Hepatocyte (in vitro differentiated cells): ENCODE data around the gene CACNG7. TPM values are rescaled to one million over a fixed set of nuclear protein-coding genes. Genes with fewer than 3 reads are reported as not detected.

Experiments used
- DNase-seq: peaks from one replicate; pipeline ENCODE4 v3.0.0-alpha.2; 2016; ENCODE audit warnings: low spot score
- H2AFZ ChIP-seq: fragments of 200-600 bp; sonication (generic); 2 replicates; pipeline ENCODE4 v1.6.0; 2016; ENCODE audit warnings: antibody characterized with exemption, mild to moderate bottlenecking
- H3K27ac ChIP-seq: fragments of 200-600 bp; sonication (generic); 2 replicates; pipeline ENCODE4 v1.5.1; 2016; ENCODE audit warnings: mild to moderate bottlenecking
- H3K27me3 ChIP-seq: fragments of 200-600 bp; sonication (generic); 2 replicates; pipeline ENCODE4 v1.6.1; 2016
- H3K36me3 ChIP-seq: fragments of 200-600 bp; sonication (generic); replicated peaks from 2 replicates; pipeline ENCODE4 v1.5.1; 2016; ENCODE audit warnings: low read depth; ENCODE audit not compliant: insufficient read depth
- H3K4me1 ChIP-seq: fragments of 200-600 bp; sonication (generic); 2 replicates; pipeline ENCODE4 v1.5.1; 2016; ENCODE audit warnings: mild to moderate bottlenecking, moderate library complexity; ENCODE audit not compliant: insufficient read depth
- H3K4me2 ChIP-seq: fragments of 200-600 bp; sonication (generic); 2 replicates; pipeline ENCODE4 v1.6.0; 2016
- H3K4me3 ChIP-seq: fragments of 200-600 bp; sonication (generic); 2 replicates; pipeline ENCODE4 v1.5.1; 2016; ENCODE audit warnings: mild to moderate bottlenecking
- H3K79me2 ChIP-seq: fragments of 200-600 bp; sonication (generic); 2 replicates; pipeline ENCODE4 v1.6.0; 2017; ENCODE audit warnings: mild to moderate bottlenecking
- H3K9me2 ChIP-seq: fragments of 200-600 bp; sonication (generic); replicated peaks from 2 replicates; pipeline ENCODE4 v1.6.0; 2017; ENCODE audit warnings: mild to moderate bottlenecking; ENCODE audit not compliant: insufficient read depth
- H3K9me3 ChIP-seq: fragments of 200-600 bp; sonication (generic); 2 replicates; pipeline ENCODE4 v1.5.1; 2016; ENCODE audit warnings: low read depth, mild to moderate bottlenecking
- H4K20me1 ChIP-seq: fragments of 200-600 bp; sonication (generic); 2 replicates; pipeline ENCODE4 v1.6.0; 2016; ENCODE audit warnings: mild to moderate bottlenecking; ENCODE audit not compliant: insufficient read depth, poor library complexity, severe bottlenecking
- CTCF ChIP-seq: fragments of 200-600 bp; sonication (generic); IDR thresholded peaks from 2 replicates; pipeline ENCODE4 v1.5.1; 2016; ENCODE audit warnings: antibody characterized with exemption, mild to moderate bottlenecking; ENCODE audit not compliant: poor library complexity
- EZH2 ChIP-seq: fragments of 200-600 bp; sonication (generic); IDR thresholded peaks from 2 replicates; pipeline ENCODE4 v1.6.1; 2016; ENCODE audit warnings: antibody characterized with exemption, mild to moderate bottlenecking, borderline replicate concordance
- EZH2phosphoT487 ChIP-seq: fragments of 200-600 bp; sonication (generic); IDR thresholded peaks from one replicate; pipeline ENCODE4 v1.6.1; 2018; ENCODE audit warnings: antibody characterized with exemption, mild to moderate bottlenecking, low read depth, moderate library complexity; ENCODE audit not compliant: unreplicated experiment, severe bottlenecking
- WGBS: methylation state at CpG from one replicate; pipeline ENCODE4 v1.1.6; 2016; ENCODE audit warnings: low lambda C conversion rate; ENCODE audit errors: missing lambda C conversion rate; 5-methylcytosine and 5-hydroxymethylcytosine counted together
- polyA plus RNA-seq: library from polyadenylated mRNA; unstranded; fragments of >200 nt; fragmentation: Nextera tagmentation; extraction: Ambion mirVana; gene quantifications from 2 replicates; pipeline ENCODE4 v1.2.1, GENCODE V29; 2016
- total RNA-seq: library from RNA; depleted of rRNA; stranded (reverse); fragments of >200 nt; gene quantifications from 2 replicates; pipeline ENCODE4 v1.2.3, GENCODE V29; 2014

Gene CACNG7
- total and polyA plus RNA-seq, 2 experiments from 2014 or later: 0.31 to 0.90 TPM

GRCh38 chr19:53989600-53990533 lies 80.8 kb downstream of the CACNG7 start:
- no peak for TF ChIP-seq EZH2
- no peak for TF ChIP-seq CTCF
- no peak for TF ChIP-seq EZH2phosphoT487
- no peak overlapping the region for H3K4me2 ChIP-seq
- 80% methylated on average over 19 of the region's 22 CpGs for WGBS
- no peaks in the 10 kb centered on the region for H3K79me2 ChIP-seq
- no peaks in the 10 kb centered on the region for H3K9me3 ChIP-seq
- H3K4me1 ChIP-seq: peaks cover 4% of the 10 kb centered on the region
- no peak overlapping the region for H2AFZ ChIP-seq
- peaks cover 7% of the 10 kb centered on the region for H3K27me3 ChIP-seq
- H4K20me1 ChIP-seq: no peaks in the 10 kb centered on the region
- H3K9me2 ChIP-seq: no peaks in the 10 kb centered on the region
- H3K27ac ChIP-seq: no peak overlapping the region
- DNase-seq: no peak
- H3K4me3 ChIP-seq: no peak overlapping the region
- H3K36me3 ChIP-seq: no peaks in the 10 kb centered on the region

GRCh38 chr19:53991224-53992113 lies 82.4 kb downstream of the CACNG7 start, which contains the start of gene CACNG6:
Gene CACNG6 (plus strand): TSS chr19:53991637. CDS start chr19:53992878, 1,241 bp downstream.
- Histone ChIP-seq H2AFZ (peak within 1 kb of the TSS; percentile 40), H3K4me3 (no peak within 1 kb of the TSS), H3K9me3 (no peaks in the 10 kb centered on the region), H3K4me1 (peaks cover 4% of the 10 kb centered on the region), H3K27me3 (peaks cover 7% of the 10 kb centered on the region), H3K4me2 (peak within 1 kb of the TSS; percentile 87), H3K36me3 (no peaks in the 10 kb centered on the region), H4K20me1 (no peaks in the 10 kb centered on the region), H3K79me2 (no peaks in the 10 kb centered on the region), H3K27ac (no peak within 1 kb of the TSS), H3K9me2 (no peaks in the 10 kb centered on the region)
- DNase-seq: peak; percentile 63
- 48% methylated on average over 10 of the region's 66 CpGs for WGBS
- TF ChIP-seq EZH2phosphoT487 (no peak), EZH2 (no peak), CTCF (no peak)

GRCh38 chr19:53992211-53992610 lies 83.1 kb downstream of the CACNG7 start:
- Histone ChIP-seq H3K4me3 (no peak overlapping the region), H3K4me2 (no peak overlapping the region)

More at GRCh38 chr19:53992211-53992610, 83.1 kb downstream of the CACNG7 start:
- H4K20me1 ChIP-seq: no peaks in the 10 kb centered on the region
- H3K9me2 ChIP-seq: no peaks in the 10 kb centered on the region
- no peaks in the 10 kb centered on the region for H3K36me3 ChIP-seq
- no peaks in the 10 kb centered on the region for H3K9me3 ChIP-seq
- TF ChIP-seq EZH2phosphoT487 (no peak), EZH2 (no peak)
- peaks cover 8% of the 10 kb centered on the region for H3K27me3 ChIP-seq
- H2AFZ ChIP-seq: no peak overlapping the region
- peaks cover 4% of the 10 kb centered on the region for H3K4me1 ChIP-seq
- WGBS: 90% methylated on average over 9 of the region's 9 CpGs
- no peaks in the 10 kb centered on the region for H3K79me2 ChIP-seq
- no peak for DNase-seq
- no peak overlapping the region for H3K27ac ChIP-seq
